ENCODE results near the gene UBQLN4. TPM values are rescaled to one million over a fixed set of nuclear protein-coding genes. Genes with fewer than 3 reads are reported as not detected.

UBQLN4 gene
- total and polyA plus RNA-seq, 2 of the 4 experiments (the other 2 are of a cell fraction), result 8.8 to 21.6 TPM

GRCh38 chr1:156062189-156062588 is 8.6 kb upstream of the UBQLN4 start:
- H3K9me1 ChIP-seq (ENCODE audit: insufficient read depth, low read length), result peaks cover 4% of the 10 kb centered on the region; the same call in 1 of the 2 replicates
- intact Hi-C loops (cut with micrococcal nuclease) (no loop called here), dilution Hi-C loops (cut with HindIII; ENCODE audit: low sequenced_read_pairs, unreplicated experiment) (no loop called here), in situ Hi-C loops (cut with MboI; ENCODE audit: low sequenced_read_pairs) (no loop called here)
- no peak overlapping the region for H2AK5ac ChIP-seq (ENCODE audit: low read depth, low read length)
- H3K27ac ChIP-seq (ENCODE audit: insufficient read depth, low read length), result no peak overlapping the region
- H2BK5ac ChIP-seq (ENCODE audit: low read depth, low read length, poor library complexity, severe bottlenecking), result no peak overlapping the region
- POLR2A ChIA-PET (ENCODE audit: unreplicated experiment), result no interaction called here
- H4K5ac ChIP-seq (ENCODE audit: low read depth, low read length), result no peak overlapping the region
- no peak overlapping the region for H3K4me2 ChIP-seq (ENCODE audit: low read depth, low read length)
- DNase-seq, result peak; percentile 36
- H4K20me1 ChIP-seq (ENCODE audit: insufficient read depth, low read length), result no peaks in the 10 kb centered on the region
- H4K8ac ChIP-seq (ENCODE audit: low read depth in 2 of 2, low read length in 2 of 2), result no peak overlapping the region
- H3K56ac ChIP-seq (ENCODE audit: extremely low read depth, insufficient read depth, low read length), result no peak overlapping the region
- no TSS peak for BruUV-seq (replicated peaks)
- no peak overlapping the region for H3K4me3 ChIP-seq (ENCODE audit: insufficient read depth, low read depth, low read length)
- H2AFZ ChIP-seq (replicated peaks; ENCODE audit: low read length, poor library complexity), result peak overlapping the region; percentile 41
- H2BK20ac ChIP-seq (ENCODE audit: low read depth, low read length), result no peak overlapping the region
- H3K27me3 ChIP-seq (ENCODE audit: control insufficient read depth, insufficient read depth, low read length), result no peaks in the 10 kb centered on the region
- 38% methylated on average over 1 of the region's 3 CpGs; no CpG with 5 or more reads in 1 of the 2 experiments for WGBS, 2 experiments (ENCODE audit: extremely low coverage in 2 of 2, insufficient read length in 1 of 2)
- H3K18ac ChIP-seq (ENCODE audit: low read depth, low read length), result no peak overlapping the region
- no peak overlapping the region for H2BK120ac ChIP-seq (ENCODE audit: low read depth, low read length)
- H3K9ac ChIP-seq (ENCODE audit: low read depth, low read length), result no peak overlapping the region
- peak; percentile 75 for ATAC-seq (ENCODE audit: low read depth)
- H2AK9ac ChIP-seq (replicated peaks; ENCODE audit: low read depth, low read length, poor library complexity), result no peak overlapping the region
- H3K36me3 ChIP-seq (ENCODE audit: control insufficient read depth, insufficient read depth, low read length), result peaks cover 5% of the 10 kb centered on the region
- H3K4ac ChIP-seq (ENCODE audit: low read depth, low read length), result no peak overlapping the region
- TF ChIP-seq FOS (IDR thresholded peaks at IDR 0.05; ENCODE audit: low read depth, low read length) (no peak), CEBPB (IDR thresholded peaks at IDR 0.05; ENCODE audit: low read depth, low read length) (no peak), POLR2A (IDR thresholded peaks at IDR 0.05; ENCODE audit: low read depth, low read length) (no peak), RAD21 (IDR thresholded peaks at IDR 0.05; ENCODE audit: low read length) (no peak), NFE2L2 (IDR thresholded peaks at IDR 0.05; ENCODE audit: low read depth, low read length) (no peak), BHLHE40 (IDR thresholded peaks at IDR 0.05; ENCODE audit: low read depth, low read length) (no peak), SMC3 (IDR thresholded peaks at IDR 0.05; ENCODE audit: low read depth, low read length) (no peak), RFX5 (IDR thresholded peaks at IDR 0.05; ENCODE audit: low read depth, low read length) (no peak), RCOR1 (IDR thresholded peaks at IDR 0.05; ENCODE audit: insufficient replicate concordance, low read length) (no peak), MAZ (IDR thresholded peaks at IDR 0.05; ENCODE audit: borderline replicate concordance, low read depth, low read length) (no peak), MAFK (IDR thresholded peaks at IDR 0.05; ENCODE audit: low read depth, low read length) (no peak)
- no peak overlapping the region for H3K14ac ChIP-seq (replicated peaks; ENCODE audit: low read depth, low read length)
- no peak overlapping the region for H4K91ac ChIP-seq (ENCODE audit: insufficient read depth, low read depth, low read length)
- H3K79me1 ChIP-seq (ENCODE audit: low read depth in 1 of 2, low read length in 2 of 2), result peaks cover 0 to 7% of the 10 kb centered on the region in 2 experiments; a peak in 2 of 4 replicates
- no peaks in the 10 kb centered on the region for H3K9me3 ChIP-seq (ENCODE audit: control insufficient read depth, insufficient read depth, low read length)
- CTCF ChIA-PET, result interaction anchor here (0.7 kb wide), 1 partner anchor 36 kb away, joined by 4 read pairs; no protein-coding TSS in a partner anchor
- H3K4me1 ChIP-seq (ENCODE audit: control insufficient read depth, insufficient read depth, low read length), result peaks cover 5% of the 10 kb centered on the region
- H3K23ac ChIP-seq (ENCODE audit: low read depth, low read length), result no peak overlapping the region
- H2BK15ac ChIP-seq (ENCODE audit: low read depth, low read length), result no peak overlapping the region
